ENCODE results near the gene ZFAND3.

DNA sequence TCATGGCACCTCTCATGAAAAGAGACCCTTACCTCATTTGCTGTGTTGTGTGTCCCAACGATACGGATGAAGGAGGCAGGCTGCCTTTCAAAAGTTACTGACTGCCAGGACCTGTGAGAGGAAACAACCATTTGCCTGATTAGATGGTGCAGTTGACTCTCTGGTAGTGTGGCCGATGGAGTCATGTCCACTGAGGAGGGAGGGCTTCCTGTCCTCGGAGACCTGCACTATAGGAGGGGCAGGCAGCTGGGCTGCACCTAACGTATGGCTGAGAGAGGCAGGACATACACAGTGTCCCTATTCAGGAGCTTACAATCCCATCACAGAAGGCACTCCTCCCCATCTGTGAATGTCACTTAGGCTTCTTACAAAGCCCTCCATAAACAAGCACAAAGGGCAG is 373.0 kb downstream of the ZFAND3 start:
- TF ChIP-seq, protein P1, sequence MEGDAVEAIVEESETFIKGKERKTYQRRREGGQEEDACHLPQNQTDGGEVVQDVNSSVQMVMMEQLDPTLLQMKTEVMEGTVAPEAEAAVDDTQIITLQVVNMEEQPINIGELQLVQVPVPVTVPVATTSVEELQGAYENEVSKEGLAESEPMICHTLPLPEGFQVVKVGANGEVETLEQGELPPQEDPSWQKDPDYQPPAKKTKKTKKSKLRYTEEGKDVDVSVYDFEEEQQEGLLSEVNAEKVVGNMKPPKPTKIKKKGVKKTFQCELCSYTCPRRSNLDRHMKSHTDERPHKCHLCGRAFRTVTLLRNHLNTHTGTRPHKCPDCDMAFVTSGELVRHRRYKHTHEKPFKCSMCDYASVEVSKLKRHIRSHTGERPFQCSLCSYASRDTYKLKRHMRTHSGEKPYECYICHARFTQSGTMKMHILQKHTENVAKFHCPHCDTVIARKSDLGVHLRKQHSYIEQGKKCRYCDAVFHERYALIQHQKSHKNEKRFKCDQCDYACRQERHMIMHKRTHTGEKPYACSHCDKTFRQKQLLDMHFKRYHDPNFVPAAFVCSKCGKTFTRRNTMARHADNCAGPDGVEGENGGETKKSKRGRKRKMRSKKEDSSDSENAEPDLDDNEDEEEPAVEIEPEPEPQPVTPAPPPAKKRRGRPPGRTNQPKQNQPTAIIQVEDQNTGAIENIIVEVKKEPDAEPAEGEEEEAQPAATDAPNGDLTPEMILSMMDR (IDR thresholded peaks at IDR 0.05): no peak
- TF ChIP-seq, protein P2, sequence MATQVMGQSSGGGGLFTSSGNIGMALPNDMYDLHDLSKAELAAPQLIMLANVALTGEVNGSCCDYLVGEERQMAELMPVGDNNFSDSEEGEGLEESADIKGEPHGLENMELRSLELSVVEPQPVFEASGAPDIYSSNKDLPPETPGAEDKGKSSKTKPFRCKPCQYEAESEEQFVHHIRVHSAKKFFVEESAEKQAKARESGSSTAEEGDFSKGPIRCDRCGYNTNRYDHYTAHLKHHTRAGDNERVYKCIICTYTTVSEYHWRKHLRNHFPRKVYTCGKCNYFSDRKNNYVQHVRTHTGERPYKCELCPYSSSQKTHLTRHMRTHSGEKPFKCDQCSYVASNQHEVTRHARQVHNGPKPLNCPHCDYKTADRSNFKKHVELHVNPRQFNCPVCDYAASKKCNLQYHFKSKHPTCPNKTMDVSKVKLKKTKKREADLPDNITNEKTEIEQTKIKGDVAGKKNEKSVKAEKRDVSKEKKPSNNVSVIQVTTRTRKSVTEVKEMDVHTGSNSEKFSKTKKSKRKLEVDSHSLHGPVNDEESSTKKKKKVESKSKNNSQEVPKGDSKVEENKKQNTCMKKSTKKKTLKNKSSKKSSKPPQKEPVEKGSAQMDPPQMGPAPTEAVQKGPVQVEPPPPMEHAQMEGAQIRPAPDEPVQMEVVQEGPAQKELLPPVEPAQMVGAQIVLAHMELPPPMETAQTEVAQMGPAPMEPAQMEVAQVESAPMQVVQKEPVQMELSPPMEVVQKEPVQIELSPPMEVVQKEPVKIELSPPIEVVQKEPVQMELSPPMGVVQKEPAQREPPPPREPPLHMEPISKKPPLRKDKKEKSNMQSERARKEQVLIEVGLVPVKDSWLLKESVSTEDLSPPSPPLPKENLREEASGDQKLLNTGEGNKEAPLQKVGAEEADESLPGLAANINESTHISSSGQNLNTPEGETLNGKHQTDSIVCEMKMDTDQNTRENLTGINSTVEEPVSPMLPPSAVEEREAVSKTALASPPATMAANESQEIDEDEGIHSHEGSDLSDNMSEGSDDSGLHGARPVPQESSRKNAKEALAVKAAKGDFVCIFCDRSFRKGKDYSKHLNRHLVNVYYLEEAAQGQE (IDR thresholded peaks at IDR 0.05; ENCODE audit: low read depth, low read length): no peak
- TF ChIP-seq EZH2phosphoT487 (IDR thresholded peaks at IDR 0.05; ENCODE audit: borderline replicate concordance, low read depth): no peak
- no peak for TF ChIP-seq YY1 (IDR thresholded peaks at IDR 0.05; ENCODE audit: low read depth)
- no peak for TF ChIP-seq POLR2AphosphoS5 (IDR thresholded peaks at IDR 0.05; ENCODE audit: low read depth, low read length)
- TF ChIP-seq TAF1 (IDR thresholded peaks at IDR 0.05; ENCODE audit: borderline replicate concordance, low read depth, low read length): no peak
- TF ChIP-seq RCOR1 (IDR thresholded peaks at IDR 0.05; ENCODE audit: low read length): no peak
- TF ChIP-seq NRF1 (IDR thresholded peaks at IDR 0.05; ENCODE audit: low read depth, low read length): no peak
- TF ChIP-seq JUND (IDR thresholded peaks at IDR 0.05): no peak
- TF ChIP-seq FOSL2 (IDR thresholded peaks at IDR 0.05; ENCODE audit: borderline replicate concordance, low read depth): no peak
- TF ChIP-seq, protein P3, sequence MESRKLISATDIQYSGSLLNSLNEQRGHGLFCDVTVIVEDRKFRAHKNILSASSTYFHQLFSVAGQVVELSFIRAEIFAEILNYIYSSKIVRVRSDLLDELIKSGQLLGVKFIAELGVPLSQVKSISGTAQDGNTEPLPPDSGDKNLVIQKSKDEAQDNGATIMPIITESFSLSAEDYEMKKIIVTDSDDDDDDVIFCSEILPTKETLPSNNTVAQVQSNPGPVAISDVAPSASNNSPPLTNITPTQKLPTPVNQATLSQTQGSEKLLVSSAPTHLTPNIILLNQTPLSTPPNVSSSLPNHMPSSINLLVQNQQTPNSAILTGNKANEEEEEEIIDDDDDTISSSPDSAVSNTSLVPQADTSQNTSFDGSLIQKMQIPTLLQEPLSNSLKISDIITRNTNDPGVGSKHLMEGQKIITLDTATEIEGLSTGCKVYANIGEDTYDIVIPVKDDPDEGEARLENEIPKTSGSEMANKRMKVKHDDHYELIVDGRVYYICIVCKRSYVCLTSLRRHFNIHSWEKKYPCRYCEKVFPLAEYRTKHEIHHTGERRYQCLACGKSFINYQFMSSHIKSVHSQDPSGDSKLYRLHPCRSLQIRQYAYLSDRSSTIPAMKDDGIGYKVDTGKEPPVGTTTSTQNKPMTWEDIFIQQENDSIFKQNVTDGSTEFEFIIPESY (IDR thresholded peaks at IDR 0.05; ENCODE audit: borderline replicate concordance, low read depth): no peak
- TF ChIP-seq FOXM1 (IDR thresholded peaks at IDR 0.05; ENCODE audit: low read depth): no peak

Measured in SK-N-SH (cell line).